AG04450 (cell line): ENCODE data around the gene MED14. TPM values are rescaled to one million over a fixed set of nuclear protein-coding genes. Genes with fewer than 3 reads are reported as not detected.

Experiments used
- CTCF ChIA-PET: fragments of 300-600, 350-600 bp; formaldehyde crosslinking; extraction: SDS; loops from one replicate; lab custom pipeline; 2022; ENCODE audit warnings: antibody characterized with exemption, inconsistent platforms; lab: Charles Lee
- POLR2A ChIA-PET: fragments of 350-600 bp; formaldehyde crosslinking; extraction: SDS; loops from one replicate; lab custom pipeline; 2021; ENCODE audit warnings: antibody characterized with exemption, inconsistent platforms; lab: Yijun Ruan, JAX
- DNase-seq: peaks from one replicate; pipeline ENCODE4 v3.0.0-alpha.2; 2011; ENCODE audit warnings: low read depth, low spot score
- H3K27ac ChIP-seq: one replicate; pipeline ENCODE4 v1.5.1; 2012; ENCODE audit warnings: low read depth, low read length, control low read depth
- H3K27me3 ChIP-seq: one replicate; pipeline ENCODE4 v1.6.0; 2012; ENCODE audit warnings: low read length; ENCODE audit not compliant: control insufficient read depth, insufficient read depth
- H3K4me3 ChIP-seq: 2 replicates; pipeline ENCODE4 v1.5.1; 2011; ENCODE audit warnings: mild to moderate bottlenecking, low read depth, low read length, control low read depth
- H3K9me3 ChIP-seq: 2 replicates; pipeline ENCODE4 v1.5.1; 2012; ENCODE audit warnings: low read length; ENCODE audit not compliant: control insufficient read depth, insufficient read depth
- CTCF ChIP-seq: IDR thresholded peaks from 2 replicates; pipeline ENCODE4 v1.5.1; 2011; ENCODE audit warnings: low read depth, low read length, control low read depth, inconsistent platforms
- polyA plus RNA-seq: library from polyadenylated mRNA; depleted of rRNA; stranded (reverse); fragments of >200 nt; gene quantifications from 2 replicates; pipeline ENCODE4 v1.2.3, GENCODE V29; 2011; rRNA removed

MED14 gene
- polyA plus RNA-seq, 1 experiment = 52.8 TPM

DNA sequence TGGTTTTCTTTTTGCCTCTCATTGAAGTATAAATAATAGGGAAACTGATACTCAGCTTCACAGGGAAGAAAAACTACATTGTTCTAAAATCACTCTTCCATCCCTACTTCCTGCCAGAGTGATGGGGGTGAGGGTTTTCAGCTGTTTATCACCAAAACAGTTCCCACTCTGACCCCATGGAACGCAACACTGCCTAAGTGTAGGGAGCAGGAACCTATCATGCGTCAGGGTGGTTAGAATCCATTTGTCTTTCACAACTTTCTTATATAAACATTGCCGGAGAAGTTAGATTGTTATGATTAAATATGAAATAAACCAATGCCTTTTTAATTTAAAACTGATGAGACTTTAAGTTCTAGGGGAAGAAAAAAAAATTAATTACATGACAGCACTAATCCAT lies 128.0 kb downstream of the MED14 start:
- no peak overlapping the region for H3K27ac ChIP-seq
- no peak for TF ChIP-seq CTCF
- CTCF ChIA-PET = no interaction called here
- no peak overlapping the region for H3K4me3 ChIP-seq
- H3K27me3 ChIP-seq = no peaks in the 10 kb centered on the region
- H3K9me3 ChIP-seq = no peaks in the 10 kb centered on the region
- POLR2A ChIA-PET = no interaction called here
- DNase-seq = no peak

DNA sequence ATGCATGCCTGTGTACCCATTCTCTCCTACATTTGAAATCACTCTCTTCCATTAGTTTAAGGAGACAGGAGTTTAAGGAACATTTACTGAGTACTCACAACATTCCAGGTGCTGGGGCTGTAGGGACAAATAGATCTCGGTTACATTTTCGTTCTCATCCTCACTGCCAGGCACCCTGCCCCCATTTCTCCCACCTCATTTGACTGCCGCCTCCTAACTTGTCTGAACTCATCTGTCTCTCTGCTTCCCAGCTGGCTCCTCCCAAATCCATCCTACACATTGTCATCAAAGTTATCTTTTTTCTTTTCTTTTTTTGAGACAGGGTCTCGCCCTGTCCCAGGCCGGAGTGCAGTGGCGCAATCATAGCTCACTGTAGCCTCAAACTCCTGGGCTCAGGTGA lies 131.9 kb downstream of the MED14 start:
- ChIA-PET CTCF (interaction anchor here (0.7 kb wide), 1 partner anchor 48 kb away, joined by 3 read pairs; no protein-coding TSS in a partner anchor), POLR2A (no interaction called here)
- Histone ChIP-seq H3K9me3 (no peaks in the 10 kb centered on the region), H3K4me3 (no peak overlapping the region), H3K27me3 (no peaks in the 10 kb centered on the region), H3K27ac (no peak overlapping the region)
- no peak for TF ChIP-seq CTCF
- no peak for DNase-seq

Other genes with a start within 250 kb of the MED14 start
- 346 and 379 TPM in 2 replicates for gene ATP6AP2, start 154.6 kb downstream of the MED14 start, polyA plus RNA-seq
- gene MPC1L, start 112.1 kb downstream of the MED14 start, polyA plus RNA-seq = not detected in 2 replicates
- gene CXorf38, start 88.0 kb downstream of the MED14 start, polyA plus RNA-seq = 7.7 and 10.1 TPM in 2 replicates